ENCODE data around the gene NR2E1.

GRCh38 chr6:108159981-108160380 lies 5.8 kb upstream of the NR2E1 start:
- TF ChIP-seq CTCF (IDR thresholded peaks at IDR 0.05; ENCODE audit: low read length) (no peak), EZH2 (IDR thresholded peaks at IDR 0.05; ENCODE audit: borderline replicate concordance, low read length) (no peak)

All from OCI-LY1 (cell line).